C4-2B (cell line): ENCODE measurements around the gene DUSP21.
"Not testable (repeated sequence)": the region's sequence is repeated elsewhere in the genome, so short reads cannot be mapped to it uniquely, and the experiment has no call there.

ENCODE experiments used
- H3K27ac ChIP-seq: fragments of 450-650 bp; 2 replicates; pipeline ENCODE4 v1.5.1; 2017
- ZFX ChIP-seq: fragments of 450-650 bp; IDR thresholded peaks from 2 replicates; pipeline ENCODE4 v1.6.1; 2017
- TF ChIP-seq, protein P1 (sequence below): fragments of 450-650 bp; conservative IDR thresholded peaks from 2 replicates; pipeline ENCODE4 v1.5.1; 2017; ENCODE audit warnings: mild to moderate bottlenecking

DUSP21 gene

DNA sequence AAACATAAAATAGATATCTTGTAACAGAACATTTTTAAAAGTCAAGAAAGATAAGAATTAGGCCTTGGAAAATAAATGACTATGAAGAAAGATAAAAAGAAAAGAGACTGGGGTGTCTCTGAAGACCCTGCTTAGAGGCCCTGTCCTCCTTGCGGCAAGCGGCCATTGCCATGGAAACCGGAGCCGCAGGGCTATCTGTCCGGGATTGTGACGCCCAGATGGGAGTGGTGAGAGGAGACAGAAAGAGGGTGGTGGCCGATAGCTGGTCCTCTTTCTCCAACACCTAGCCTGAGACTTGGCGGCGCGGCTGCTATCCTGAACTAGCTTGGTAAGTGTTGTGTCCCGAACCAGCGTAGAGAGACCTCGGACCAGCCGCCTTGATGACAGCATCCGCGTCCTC, at the start of gene DUSP21:
Gene DUSP21, plus strand, starts transcription at position 269 of the 400 bp plus-strand sequence. Its CDS starts 112 bp downstream, at position 381.
- H3K27ac ChIP-seq: peak within 1 kb of the TSS; percentile 28; the same call in 1 of the 2 replicates
- TF ChIP-seq, protein P1, sequence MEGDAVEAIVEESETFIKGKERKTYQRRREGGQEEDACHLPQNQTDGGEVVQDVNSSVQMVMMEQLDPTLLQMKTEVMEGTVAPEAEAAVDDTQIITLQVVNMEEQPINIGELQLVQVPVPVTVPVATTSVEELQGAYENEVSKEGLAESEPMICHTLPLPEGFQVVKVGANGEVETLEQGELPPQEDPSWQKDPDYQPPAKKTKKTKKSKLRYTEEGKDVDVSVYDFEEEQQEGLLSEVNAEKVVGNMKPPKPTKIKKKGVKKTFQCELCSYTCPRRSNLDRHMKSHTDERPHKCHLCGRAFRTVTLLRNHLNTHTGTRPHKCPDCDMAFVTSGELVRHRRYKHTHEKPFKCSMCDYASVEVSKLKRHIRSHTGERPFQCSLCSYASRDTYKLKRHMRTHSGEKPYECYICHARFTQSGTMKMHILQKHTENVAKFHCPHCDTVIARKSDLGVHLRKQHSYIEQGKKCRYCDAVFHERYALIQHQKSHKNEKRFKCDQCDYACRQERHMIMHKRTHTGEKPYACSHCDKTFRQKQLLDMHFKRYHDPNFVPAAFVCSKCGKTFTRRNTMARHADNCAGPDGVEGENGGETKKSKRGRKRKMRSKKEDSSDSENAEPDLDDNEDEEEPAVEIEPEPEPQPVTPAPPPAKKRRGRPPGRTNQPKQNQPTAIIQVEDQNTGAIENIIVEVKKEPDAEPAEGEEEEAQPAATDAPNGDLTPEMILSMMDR: no peak
- no peak for TF ChIP-seq ZFX

DNA sequence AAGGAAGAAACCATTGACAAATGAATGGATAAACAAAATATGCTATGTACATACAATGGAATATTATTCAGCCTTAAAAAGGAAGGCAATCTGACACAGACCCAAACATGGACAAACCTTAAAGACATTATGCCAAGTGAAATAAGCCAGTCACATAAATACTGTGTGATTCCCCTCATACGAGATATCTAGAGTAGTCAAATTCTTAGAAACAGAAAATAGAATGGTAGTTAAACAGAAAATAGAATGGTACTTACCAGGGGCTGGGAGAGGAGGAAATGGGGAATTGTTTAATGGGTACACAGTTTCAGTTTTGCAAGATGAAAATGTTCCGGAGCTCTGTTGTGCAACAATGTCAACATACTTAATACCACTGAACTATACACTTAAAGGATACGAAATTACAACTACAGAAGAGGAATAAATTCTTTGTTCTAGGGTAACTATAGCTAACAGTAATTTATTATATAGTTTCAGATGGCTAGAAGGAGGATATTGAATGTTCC, 47.8 kb upstream of the DUSP21 start:
- TF ChIP-seq ZFX: no peak
- TF ChIP-seq, protein P1: no peak
- no peak overlapping the region for H3K27ac ChIP-seq

DNA sequence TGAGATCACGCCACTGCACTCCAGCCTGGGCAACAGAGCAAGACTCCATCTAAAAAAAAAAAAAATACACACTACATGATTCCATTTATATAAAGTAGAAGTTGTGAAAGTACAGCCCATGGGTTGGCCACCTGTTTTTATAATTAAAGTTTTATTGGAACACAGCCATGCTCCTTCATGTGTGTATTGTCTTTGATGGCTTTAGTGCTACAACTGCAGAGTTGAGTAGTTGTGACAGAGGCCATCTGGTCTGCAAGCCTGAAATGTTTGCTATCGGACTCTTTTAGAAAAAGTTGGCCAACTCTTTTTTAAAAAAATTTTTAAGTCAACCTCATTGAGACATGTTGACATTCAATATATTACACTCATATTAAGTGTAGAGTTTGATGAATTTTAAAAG, 41.2 kb upstream of the DUSP21 start:
- H3K27ac ChIP-seq: no peak overlapping the region
- TF ChIP-seq ZFX: no peak
- TF ChIP-seq, protein P1: no peak

DNA sequence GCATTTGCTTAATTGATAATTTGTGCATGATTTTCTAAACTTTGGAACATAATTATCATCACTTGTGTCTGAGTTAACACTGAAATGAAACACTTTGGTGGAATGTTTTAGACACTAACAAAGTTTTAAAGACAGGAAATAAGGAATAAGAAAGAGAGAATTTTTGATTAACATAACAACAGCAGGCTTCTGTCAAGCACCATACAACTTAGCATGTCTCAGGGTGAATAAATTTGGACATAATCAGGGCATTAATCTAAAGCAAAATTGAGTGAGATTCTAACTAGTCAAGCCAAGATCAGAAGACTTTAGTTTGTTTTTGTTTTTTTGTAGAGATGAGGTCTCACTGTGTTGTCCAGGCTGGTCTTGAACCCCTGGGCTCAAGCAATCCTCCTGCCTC, 28.1 kb upstream of the DUSP21 start:
- no peak overlapping the region for H3K27ac ChIP-seq
- TF ChIP-seq, protein P1: no peak
- TF ChIP-seq ZFX: no peak

DNA sequence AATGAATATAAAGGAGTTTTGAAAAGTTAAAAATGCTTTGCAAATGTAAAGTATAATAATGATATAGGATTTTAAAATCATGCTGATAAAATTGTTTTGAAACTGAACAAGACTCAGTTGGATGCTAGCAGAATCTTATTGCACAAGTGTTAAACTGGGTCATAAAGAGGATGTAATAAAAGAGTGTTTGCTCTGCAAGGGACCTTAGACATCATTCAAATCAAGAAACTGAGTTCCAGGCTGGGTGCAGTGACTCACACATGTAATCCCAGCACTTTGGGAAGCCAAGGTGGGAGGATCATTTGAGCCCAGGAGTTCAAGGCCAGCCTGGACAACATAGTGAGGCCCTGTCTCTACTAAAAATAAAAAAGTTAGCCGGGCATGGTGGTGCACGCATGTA, 27.5 kb upstream of the DUSP21 start:
- no peak overlapping the region for H3K27ac ChIP-seq
- TF ChIP-seq, protein P1: no peak
- no peak for TF ChIP-seq ZFX

DNA sequence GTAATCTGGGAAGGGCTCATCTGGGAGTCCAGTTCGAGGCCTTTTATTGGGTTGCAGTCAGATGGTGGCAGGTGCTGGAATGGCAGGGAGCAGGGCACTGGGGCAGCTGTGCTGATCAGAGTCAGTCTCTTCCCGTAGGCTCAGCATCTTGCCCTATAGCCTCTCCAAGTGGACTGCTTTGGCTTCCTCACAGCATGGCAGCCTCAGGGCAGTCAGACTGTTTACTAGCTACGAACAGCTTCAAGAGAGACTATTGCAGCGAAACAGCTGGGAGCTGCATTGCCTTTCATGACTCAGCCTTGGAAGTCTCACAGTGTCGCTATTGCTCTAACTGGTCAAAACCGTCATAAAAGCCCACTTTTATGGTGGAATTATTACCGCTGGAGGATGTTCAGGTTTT, 26.8 kb upstream of the DUSP21 start:
- TF ChIP-seq, protein P1: no peak
- TF ChIP-seq ZFX: no peak
- H3K27ac ChIP-seq: no peak overlapping the region

DNA sequence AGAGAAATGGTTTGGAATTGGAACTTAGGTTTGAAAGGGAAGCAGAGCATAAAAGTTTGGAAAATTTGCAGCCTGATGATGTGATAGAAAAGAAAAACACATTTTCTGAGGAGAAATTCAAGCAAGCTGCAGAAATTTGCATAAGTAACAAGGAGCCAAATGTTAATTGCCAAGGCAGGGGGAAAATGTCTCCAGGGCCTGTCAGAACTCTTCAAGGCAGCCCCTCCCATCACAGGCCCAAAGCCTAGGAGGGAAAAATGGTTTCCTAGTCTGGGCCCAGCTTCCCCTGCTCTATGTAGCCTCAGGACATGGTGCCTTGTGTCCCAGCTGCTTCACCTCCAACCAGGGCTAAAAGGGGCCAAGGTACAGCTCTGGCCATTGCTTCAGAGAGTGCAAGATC, 21.2 kb upstream of the DUSP21 start:
- TF ChIP-seq, protein P1: no peak
- TF ChIP-seq ZFX: no peak
- no peak overlapping the region for H3K27ac ChIP-seq

DNA sequence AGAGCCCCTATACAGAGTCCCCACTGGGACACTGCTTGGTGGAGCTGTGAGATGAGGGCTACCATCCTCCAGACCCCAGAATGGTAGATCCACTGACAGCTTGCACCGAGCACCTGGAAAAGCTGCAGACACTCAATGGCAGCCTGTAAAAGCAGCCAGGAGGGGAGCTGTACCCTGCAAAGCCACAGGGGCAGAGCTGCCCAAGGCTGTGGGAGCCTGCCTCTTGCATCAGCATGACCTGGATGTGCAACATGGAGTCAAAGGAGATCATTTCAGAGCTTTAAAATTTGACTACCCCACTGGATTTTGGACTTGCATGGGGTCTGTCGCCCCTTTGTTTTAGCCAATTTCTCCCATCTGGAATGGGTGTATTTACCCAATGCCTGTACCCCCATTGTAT, 20.6 kb upstream of the DUSP21 start:
- not testable (repeated sequence) for H3K27ac ChIP-seq
